T1000 (cell line): ENCODE measurements around the gene SULF2.
A peak's percentile ranks its signal among the peaks of the same experiment; 100 is the strongest.
"Not testable (repeated sequence)": the region's sequence is repeated elsewhere in the genome, so short reads cannot be mapped to it uniquely, and the experiment has no call there.

Experiments used
- DNase-seq: peaks from one replicate; lab custom pipeline; 2025; ENCODE audit warnings: mixed read lengths; lab: John Stamatoyannopoulos, UW

The SULF2 gene

DNA sequence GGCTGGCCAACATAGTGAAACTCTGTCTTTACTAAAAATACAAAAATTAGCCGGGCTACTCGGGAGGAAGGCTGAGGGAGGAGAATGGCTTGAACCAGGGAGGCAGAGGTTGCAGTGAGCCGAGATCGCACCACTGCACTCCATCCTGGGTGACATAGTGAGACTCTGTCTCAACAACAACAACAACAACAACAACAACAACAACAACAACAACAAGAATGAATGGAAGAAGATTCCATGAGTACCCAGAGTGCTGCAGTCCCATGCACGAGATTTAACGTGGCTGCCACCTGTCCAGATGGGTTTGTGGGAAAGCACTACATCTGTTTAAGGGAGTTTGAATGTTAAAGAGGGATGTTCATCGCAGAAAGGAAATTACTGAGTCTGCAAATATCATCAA, 19.7 kb upstream of the SULF2 start:
- DNase-seq = not testable (repeated sequence)

DNA sequence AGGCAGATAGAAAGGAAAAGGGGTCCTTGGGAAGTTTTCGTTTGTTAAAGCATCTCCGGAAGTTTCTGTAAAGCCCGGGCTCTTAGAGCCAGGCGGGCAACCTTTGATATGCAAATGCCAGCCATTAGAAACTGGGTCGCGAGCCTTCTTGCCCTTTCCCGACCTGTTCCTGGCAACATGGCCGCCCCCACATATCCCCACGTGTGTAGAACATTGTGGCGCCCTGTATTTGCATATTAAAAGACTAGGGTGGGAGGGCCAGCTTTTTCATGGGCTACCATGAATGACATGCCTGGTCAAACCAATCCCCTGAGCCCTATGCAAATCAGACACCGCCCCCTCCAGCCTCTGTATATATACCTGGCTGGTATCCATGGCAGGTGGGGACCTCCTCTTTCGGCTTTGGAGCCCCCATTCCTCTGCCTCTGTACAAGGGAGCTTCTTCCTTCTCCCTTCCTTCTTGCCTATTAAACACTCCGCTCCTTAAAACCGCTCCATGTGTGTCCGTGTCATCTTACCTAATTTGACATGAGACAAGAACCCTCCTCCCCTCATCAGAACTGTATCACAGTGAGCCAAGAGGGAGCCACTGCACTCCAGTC, 19.0 kb upstream of the SULF2 start:
- not testable (repeated sequence) for DNase-seq

GRCh38 chr20:47802975-47803374, 17.7 kb upstream of the SULF2 start:
- DNase-seq = no peak

DNA sequence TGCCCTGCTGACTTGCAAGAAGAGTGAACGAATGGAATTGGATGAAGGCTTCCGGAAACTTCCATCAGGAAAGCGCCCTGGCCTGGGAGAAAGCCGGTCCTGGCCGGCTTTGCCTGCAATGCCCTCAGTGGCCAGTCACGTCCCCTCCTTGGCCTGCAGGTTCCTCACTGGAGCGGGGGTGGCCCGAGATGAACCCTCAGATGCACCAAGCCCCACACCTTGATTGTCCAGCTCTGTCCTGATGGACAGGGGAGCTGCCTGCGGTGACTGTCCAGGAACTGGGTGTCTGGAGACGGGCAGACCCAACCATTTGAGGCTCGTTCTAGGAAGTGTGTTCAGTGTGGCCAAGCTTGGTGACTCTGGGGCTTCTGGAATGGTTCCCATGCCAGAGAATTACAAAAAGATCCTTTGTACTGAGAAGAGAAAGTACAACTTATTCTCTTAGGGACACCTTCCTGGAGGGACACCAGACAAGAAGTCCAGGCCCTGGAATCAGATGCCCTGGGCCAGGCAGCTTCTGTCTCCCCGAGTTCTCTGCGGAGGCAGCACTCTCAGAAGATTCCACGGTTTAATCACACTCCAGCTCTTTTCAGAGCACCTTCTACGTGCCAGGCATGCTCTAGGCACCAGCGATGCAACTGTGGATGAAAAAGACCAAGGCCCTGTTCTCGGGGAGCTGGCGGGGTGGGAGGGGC, 17.1 kb upstream of the SULF2 start:
- no peak for DNase-seq

DNA sequence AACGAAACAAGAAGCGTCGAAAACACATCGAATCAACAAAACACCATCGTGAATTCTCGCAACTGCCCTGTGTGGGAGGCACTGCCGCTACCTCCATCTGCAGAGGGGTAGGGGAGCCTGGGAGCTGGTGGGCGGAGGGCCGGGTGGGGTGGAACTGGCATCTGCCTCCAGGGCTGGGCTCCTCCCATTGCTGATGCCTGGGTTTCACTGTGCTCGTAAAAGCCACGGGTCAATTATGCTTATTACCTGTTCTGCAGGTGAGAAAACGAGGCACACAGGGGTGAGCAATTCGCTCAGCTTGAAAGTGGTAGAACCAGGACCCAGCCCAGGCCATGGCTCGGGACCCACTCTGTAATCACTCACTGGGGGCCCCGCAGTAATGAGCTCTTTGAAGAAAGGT, 16.5 kb upstream of the SULF2 start:
- no peak for DNase-seq

- DNase-seq = no peak
These were observed 15.8 kb upstream of the SULF2 start for GRCh38 chr20:47801079-47801478.

GRCh38 chr20:47800623-47801022, 15.3 kb upstream of the SULF2 start:
- no peak for DNase-seq

GRCh38 chr20:47799116-47799715, 13.9 kb upstream of the SULF2 start:
- no peak for DNase-seq

DNA sequence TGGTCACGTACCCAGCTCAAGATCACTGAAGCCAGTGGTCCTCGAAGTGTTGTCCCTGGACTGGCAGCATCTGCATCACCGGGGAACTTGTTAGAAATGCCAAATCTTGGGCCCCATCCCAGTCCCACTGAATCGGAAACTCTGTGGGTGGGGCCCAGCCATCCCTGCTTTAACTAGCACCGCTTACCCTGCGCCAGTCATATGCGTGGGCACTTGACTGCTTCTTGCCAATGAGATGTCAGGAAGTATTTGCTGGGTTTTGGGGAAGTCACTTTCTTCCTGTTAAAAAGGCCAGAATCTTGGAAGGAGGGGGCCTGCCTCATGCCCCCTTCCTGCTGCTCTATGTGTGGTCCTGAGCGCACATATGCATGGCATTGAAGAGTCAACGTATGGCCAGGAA, 11.7 kb upstream of the SULF2 start:
- no peak for DNase-seq

DNA sequence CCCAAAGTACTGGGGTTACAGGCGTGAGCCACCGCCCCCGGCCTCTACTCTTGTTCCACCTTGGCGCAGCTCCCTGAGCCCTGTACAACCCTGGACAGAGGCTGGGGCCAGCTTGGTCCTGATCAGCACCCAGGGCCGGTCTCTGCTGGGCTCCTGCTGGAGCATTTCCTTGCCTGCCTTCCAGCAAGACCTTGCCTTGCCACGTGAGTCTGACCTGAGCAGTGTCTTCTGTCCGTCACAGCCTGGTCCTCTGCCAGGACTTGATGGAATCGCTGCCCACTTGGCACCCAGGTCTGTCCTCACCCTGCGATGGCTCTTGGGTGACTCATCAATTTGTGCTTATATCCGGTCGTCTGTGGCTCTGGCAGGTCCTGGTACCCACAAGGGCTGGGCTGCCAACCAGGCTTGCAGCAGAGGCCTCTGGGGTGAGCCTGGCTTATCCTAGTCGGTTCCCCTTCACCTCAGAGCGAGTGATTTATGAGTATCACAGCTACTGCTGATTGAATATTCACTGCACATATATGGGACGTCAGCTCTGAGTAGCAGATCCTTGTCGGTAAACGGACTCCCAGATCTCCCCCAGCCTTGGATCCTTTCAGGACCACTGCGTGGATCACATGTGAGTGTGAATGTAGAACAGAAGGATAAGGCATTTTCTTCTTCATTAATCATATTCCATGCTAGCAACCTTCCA, 10.1 kb upstream of the SULF2 start:
- DNase-seq = no peak

DNA sequence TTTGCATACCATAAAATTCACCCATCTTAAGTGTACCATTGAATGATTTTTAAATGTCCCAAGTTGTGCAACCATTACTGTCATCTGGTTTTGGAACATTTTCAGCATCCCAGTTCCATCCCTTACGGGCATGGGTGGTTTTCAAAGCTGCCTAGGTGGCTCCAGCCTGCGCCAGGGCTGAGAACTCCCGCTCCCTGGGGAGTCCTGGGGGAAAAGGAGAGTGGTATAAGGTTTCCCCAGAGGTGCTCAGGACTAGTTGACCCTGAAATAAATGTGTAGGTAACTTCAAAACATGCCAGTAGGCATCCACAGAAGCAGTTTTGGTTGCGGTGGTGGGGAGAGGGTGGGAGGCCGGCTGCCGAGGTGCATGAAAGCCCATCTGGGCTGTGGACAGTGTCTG, 9.0 kb upstream of the SULF2 start:
- DNase-seq = not testable (repeated sequence)

GRCh38 chr20:47792021-47792618, 6.8 kb upstream of the SULF2 start:
- DNase-seq = peak; percentile 37

GRCh38 chr20:47791084-47791599, 5.9 kb upstream of the SULF2 start:
- DNase-seq = no peak

DNA sequence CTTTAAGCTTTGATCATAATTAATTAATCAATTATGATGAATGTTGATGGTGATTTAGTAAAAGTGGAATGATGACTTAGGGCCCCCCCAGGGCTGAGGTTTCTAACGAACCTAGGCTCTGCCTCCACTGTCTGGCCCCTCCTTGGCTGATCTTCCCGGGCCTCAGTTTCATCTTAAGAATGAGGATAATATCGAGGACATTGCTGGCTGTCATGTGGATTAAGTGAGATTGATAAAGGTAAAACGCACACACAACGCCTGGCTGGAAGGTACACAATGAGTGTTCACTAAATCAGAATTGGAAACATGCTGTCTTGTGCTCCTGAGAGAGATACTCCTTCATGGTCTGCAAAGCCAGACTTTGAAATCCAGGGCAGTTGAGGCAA, 5.3 kb upstream of the SULF2 start:
- DNase-seq = no peak

GRCh38 chr20:47789764-47790579, 4.7 kb upstream of the SULF2 start:
- no peak for DNase-seq

GRCh38 chr20:47789081-47789763, 3.9 kb upstream of the SULF2 start:
- DNase-seq = no peak

- DNase-seq = no peak
These were observed 3.4 kb upstream of the SULF2 start for GRCh38 chr20:47788741-47789080.

DNA sequence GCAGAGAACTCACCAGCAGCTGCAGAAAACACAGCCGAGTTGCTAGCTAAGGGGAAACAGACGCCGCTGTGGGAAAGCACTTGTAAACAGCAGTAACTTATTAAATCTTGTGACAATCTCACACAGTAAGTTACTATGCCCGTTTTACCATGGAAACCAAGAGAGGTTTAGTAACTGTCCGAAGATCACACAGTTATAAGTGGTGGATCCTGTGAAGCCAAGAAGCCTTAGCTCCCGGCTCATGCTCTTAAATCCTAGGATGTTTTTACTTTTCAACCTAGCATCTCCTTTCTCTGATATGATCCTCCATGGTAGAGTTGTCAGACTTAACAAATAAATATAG, 1.5 kb upstream of the SULF2 start:
- no peak for DNase-seq

DNA sequence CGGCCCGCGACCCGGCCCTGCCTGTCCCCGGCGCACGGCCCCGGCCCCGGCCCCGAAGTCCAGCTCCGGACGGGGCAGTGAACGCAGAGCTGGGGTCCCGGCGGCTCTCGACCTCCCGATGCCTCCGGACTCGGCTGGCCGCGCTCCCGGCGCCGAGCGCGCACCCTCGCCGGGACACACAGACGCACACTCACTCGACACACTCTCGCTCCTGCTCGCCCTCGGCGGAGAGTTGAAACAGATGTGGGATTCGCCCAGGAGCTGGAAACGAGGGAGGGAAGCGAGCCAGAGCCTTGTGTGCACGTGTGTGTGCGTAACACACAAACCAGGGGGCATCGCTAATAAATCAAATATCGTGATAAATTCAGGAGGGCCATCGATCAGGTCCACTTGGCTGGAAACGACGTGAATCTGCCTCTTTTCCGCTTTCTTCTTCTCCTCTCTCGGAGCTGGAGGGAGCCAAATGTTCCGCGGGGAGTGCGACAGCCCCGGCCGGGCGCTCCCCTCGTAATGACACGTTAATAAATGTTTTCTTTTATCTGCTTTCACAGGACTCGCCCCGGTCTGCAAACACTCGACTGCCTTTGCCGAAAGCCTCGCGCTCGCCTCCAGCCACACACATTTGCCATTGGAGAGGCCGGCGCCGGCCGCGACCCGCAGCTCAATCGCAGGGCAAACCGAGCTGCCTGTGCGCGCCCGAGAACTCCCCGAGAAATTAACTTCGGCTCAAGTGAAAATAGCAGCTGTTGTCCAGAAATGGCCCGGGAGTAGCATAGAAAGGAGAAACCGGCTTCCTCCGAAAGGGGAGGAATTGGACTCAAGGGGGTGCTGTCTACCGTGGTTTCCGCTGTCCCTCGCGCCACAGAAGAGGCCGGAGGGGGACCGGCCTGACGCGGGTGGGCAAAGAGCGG, 828 bp upstream of the SULF2 start:
- no peak for DNase-seq
